Lung (tissue), 12 donors: ENCODE measurements around the gene TWF2. TPM values are rescaled to one million over a fixed set of nuclear protein-coding genes. Genes with fewer than 3 reads are reported as not detected.
A peak's percentile ranks its signal among the peaks of the same experiment; 100 is the strongest.

Experiments used
- ATAC-seq: fragments of 200-7000 bp; cut with Tn5 transposase; one replicate; pipeline ENCODE4 v1.9.1; 2020; ENCODE audit warnings: moderate number of reproducible peaks; ENCODE audit not compliant: insufficient read depth, low FRiP score
- DNase-seq, 3 donors: peaks; one replicate each; pipeline ENCODE4 v3.0.0-alpha.2; 2013 to 2017
- H3K27ac ChIP-seq, 2 donors: one replicate each; pipeline ENCODE4 v1.5.1; 2013; ENCODE audit warnings: mild to moderate bottlenecking in 2 of 2, moderate library complexity in 2 of 2, control low read depth in 1 of 2, inconsistent platforms in 1 of 2, low read depth in 1 of 2, low read length in 1 of 2
- H3K27me3 ChIP-seq, 3 donors: one replicate each; pipeline ENCODE4 v1.5.1; 2013; ENCODE audit warnings: low read length in 2 of 3; ENCODE audit not compliant: control insufficient read depth in 3 of 3, insufficient read depth in 3 of 3
- H3K36me3 ChIP-seq, 4 donors: one replicate each; pipeline ENCODE4 v1.5.1; 2013; ENCODE audit warnings: low read length in 4 of 4, mild to moderate bottlenecking in 1 of 4, moderate library complexity in 1 of 4; ENCODE audit not compliant: control insufficient read depth in 4 of 4, insufficient read depth in 4 of 4
- H3K4me1 ChIP-seq, 5 donors: one replicate each; pipeline ENCODE4 v1.5.1; 2013; ENCODE audit warnings: low read length in 5 of 5, mild to moderate bottlenecking in 2 of 5, moderate library complexity in 1 of 5; ENCODE audit not compliant: control insufficient read depth in 5 of 5, insufficient read depth in 5 of 5
- H3K4me3 ChIP-seq: one replicate; pipeline ENCODE4 v1.5.1; 2013; ENCODE audit warnings: mild to moderate bottlenecking, control low read depth, moderate library complexity
- H3K9ac ChIP-seq, 2 donors: one replicate each; pipeline ENCODE4 v1.5.1; 2013; ENCODE audit warnings: low read length in 2 of 2, control low read depth in 1 of 2; ENCODE audit not compliant: insufficient read depth in 1 of 2
- H3K9me3 ChIP-seq, 4 donors: one replicate each; pipeline ENCODE4 v1.5.1; 2013; ENCODE audit warnings: low read length in 3 of 4, mild to moderate bottlenecking in 1 of 4, moderate library complexity in 1 of 4; ENCODE audit not compliant: control insufficient read depth in 4 of 4, insufficient read depth in 3 of 4
- WGBS, 2 donors: extraction: QIAGEN DNeasy Blood & Tissue Kit; methylation state at CpG; one replicate each; pipeline ENCODE4 v1.1.7; 2013; 5-methylcytosine and 5-hydroxymethylcytosine counted together
- polyA plus RNA-seq, 2 donors: library from polyadenylated mRNA; stranded (reverse); fragments of 200-250 nt; gene quantifications; one replicate each; pipeline ENCODE4 v1.2.1, GENCODE V29; 2013
- total RNA-seq, 2 donors: library from RNA; depleted of rRNA in 1 of 2; stranded (reverse); fragments of >200 nt in 1 of 2; gene quantifications; one replicate each; pipeline ENCODE4 v1.2.1, GENCODE V29; 2014 to 2021
- TF ChIP-seq, protein P1 (sequence below): IDR thresholded peaks from 2 replicates; pipeline ENCODE4 v1.5.1; 2012; ENCODE audit warnings: mild to moderate bottlenecking; ENCODE audit errors: control extremely low read depth, extremely low read depth
- donor health status: control.
- donor health status: control.
- donor health status: Bipolar disorder and iron deficiency.
- donor health status: healthy.
- donor health status: DM: yes; HTN: yes; CAD: no.

Gene TWF2
- total and polyA plus RNA-seq, 4 donors, result 25.7 to 104 (median 60.7) TPM

DNA sequence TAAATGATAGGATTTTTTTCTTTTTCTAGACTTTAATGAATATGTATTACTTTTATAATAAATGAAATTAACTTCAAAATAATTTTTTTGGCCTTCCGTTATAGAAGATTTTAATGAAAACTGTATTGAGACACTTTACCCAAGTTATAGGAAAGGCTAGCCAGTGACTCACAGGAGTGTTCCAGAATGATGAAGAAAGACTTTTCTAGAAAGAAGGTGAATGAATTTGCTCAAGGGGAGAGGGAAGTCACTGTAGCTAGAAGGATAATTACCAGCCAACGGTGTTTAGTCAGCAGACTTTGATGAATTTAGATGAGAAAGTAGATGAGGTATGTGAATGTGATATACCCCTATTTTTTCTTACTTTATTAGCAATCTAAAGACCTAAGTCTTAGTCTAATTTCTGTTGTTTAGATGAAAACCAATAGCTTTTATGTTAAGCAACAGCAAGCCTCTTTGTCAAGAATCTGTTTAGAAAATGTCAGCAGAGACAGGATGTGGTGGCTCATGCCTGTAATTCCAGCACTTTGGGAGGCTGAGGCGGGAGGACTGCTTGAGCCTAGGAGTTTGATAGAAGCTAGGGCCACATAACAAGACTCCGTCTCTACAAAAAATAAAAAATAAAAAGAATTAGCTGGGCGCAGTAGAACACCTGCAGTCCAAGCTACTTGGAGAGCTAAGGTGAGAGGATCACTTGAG lies 37.8 kb downstream of the TWF2 start:
- TF ChIP-seq, protein P1, sequence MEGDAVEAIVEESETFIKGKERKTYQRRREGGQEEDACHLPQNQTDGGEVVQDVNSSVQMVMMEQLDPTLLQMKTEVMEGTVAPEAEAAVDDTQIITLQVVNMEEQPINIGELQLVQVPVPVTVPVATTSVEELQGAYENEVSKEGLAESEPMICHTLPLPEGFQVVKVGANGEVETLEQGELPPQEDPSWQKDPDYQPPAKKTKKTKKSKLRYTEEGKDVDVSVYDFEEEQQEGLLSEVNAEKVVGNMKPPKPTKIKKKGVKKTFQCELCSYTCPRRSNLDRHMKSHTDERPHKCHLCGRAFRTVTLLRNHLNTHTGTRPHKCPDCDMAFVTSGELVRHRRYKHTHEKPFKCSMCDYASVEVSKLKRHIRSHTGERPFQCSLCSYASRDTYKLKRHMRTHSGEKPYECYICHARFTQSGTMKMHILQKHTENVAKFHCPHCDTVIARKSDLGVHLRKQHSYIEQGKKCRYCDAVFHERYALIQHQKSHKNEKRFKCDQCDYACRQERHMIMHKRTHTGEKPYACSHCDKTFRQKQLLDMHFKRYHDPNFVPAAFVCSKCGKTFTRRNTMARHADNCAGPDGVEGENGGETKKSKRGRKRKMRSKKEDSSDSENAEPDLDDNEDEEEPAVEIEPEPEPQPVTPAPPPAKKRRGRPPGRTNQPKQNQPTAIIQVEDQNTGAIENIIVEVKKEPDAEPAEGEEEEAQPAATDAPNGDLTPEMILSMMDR, result no peak
- no peaks in the 10 kb centered on the region for H3K9me3 ChIP-seq
- peaks cover 28 to 48% (median 38%) of the 10 kb centered on the region in 4 donors for H3K36me3 ChIP-seq
- DNase-seq (no peak), ATAC-seq (no peak)
- WGBS, 2 donors, result 52 to 62% methylated on average over 5 of the region's 5 CpGs
- no peaks in the 10 kb centered on the region for H3K27me3 ChIP-seq
- no peak overlapping the region for H3K9ac ChIP-seq
- H3K4me1 ChIP-seq, result peaks cover 12 to 29% (median 15%) of the 10 kb centered on the region in 5 donors
- H3K27ac ChIP-seq, result peak overlapping the region in 1 of 2 donors; percentile 66
- no peak overlapping the region for H3K4me3 ChIP-seq

DNA sequence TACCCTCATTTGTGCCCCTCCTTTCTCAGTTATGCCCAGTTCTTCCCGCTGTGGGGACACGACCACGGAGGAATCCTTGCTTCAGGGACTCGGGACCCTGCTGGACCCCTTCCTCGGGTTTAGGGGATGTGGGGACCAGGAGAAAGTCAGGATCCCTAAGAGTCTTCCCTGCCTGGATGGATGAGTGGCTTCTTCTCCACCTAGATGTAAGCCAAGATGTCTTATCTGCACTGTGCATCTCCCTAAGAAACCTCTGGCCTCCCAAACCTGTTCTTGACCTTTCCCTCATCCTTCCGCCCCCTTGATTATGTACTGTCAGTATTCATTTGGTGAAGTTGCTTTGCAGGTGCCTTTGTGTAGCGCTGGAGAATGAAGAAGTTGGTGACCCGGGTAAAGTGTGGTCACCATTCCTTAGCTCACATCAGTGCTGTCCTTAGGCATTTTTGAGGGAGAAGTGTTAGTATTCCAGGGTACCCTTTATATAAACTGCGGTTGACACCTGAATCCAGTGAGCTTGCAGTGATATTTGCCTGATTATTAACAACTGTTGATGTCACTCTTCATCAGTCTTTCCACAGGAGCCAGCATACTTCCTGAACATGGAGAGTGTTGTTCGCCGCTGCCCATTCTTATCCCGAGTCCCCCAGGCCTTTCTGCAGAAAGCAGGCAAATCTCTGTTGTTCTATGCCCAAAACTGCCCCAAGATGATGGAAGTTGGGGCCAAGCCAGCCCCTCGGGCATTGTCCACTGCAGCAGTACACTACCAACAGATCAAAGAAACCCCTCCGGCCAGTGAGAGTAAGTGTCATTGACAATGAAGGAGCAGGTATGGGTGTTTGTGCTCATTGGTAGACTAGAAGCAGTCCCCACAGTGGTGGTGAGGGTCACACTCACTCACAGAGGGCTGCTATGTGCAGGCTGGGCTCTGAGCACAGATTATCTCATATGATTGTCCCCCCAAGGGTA lies 40.0 kb downstream of the TWF2 start:
- ATAC-seq, result no peak
- TF ChIP-seq, protein P1, result no peak

DNA sequence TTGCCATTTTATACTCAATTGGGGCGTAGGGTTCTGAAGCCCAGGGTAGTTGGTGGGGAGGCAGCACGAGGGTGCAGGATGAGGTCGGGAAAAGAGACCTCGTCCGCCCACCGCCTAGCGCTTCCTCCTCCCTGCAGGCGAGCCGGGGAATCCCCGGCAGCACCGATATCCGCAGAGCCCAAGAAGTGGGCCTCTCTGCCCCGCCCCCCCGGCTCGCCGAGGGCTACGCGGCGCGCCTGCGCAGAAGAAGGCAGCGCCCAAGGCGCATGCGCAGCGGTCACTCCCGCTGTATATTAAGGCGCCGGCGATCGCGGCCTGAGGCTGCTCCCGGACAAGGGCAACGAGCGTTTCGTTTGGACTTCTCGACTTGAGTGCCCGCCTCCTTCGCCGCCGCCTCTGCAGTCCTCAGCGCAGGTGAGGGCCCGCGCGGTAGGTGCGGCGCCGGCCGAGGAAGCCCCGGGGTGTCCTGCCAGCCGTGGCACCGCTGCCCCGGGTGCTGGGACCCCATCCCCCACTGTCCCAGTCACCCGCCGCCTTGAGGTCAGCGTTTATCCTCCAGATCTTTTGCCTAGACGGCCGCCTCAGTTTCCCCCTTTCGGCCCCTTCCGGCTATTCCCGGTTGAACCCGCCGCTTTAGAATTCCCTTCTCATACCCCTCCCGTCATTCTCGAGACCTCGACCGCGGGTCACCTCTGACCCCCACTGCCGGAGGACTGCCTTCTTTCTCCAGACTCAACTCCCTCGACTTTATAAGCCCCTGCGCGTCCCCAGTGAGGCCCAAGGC lies 40.9 kb downstream of the TWF2 start, which contains the start of gene ALAS1:
Gene ALAS1 (plus strand): TSS at position 319 of the 784 bp plus-strand sequence. CDS start 1,082 bp downstream, outside the sequence.
- Histone ChIP-seq H3K4me1 (peaks cover 12 to 57% (median 37%) of the 10 kb centered on the region in 5 donors), H3K9me3 (no peaks in the 10 kb centered on the region), H3K27me3 (no peaks in the 10 kb centered on the region), H3K4me3 (peak within 1 kb of the TSS; percentile 91), H3K36me3 (peaks cover 5 to 21% (median 13%) of the 10 kb centered on the region in 4 donors), H3K9ac (peak within 1 kb of the TSS; percentile 45 to 85), H3K27ac (peak within 1 kb of the TSS; percentile 86 to 90)
- ATAC-seq, result peak; percentile 77
- WGBS, 2 donors, result 0 to 1% methylated on average over 65 to 71 of the region's 71 CpGs
- DNase-seq, result peak; percentile 95 to 97 (median 96)
- TF ChIP-seq, protein P1, result no peak

More for the DNA sequence above, 40.0 kb downstream of the TWF2 start:
- H3K9me3 ChIP-seq, result no peaks in the 10 kb centered on the region
- H3K4me3 ChIP-seq, result peak overlapping the region; percentile 91
- peak overlapping the region; percentile 86 to 90 for H3K27ac ChIP-seq
- DNase-seq, result no peak
- peak overlapping the region; percentile 45 to 85 for H3K9ac ChIP-seq
- no peaks in the 10 kb centered on the region for H3K27me3 ChIP-seq
- WGBS, 2 donors, result 29 to 33% methylated on average over 14 of the region's 14 CpGs
- H3K36me3 ChIP-seq, result peaks cover 13 to 28% (median 19%) of the 10 kb centered on the region in 4 donors
- H3K4me1 ChIP-seq, result peaks cover 12 to 51% (median 33%) of the 10 kb centered on the region in 5 donors
